K562 (cell line): ENCODE measurements around the gene EIF5. TPM values are rescaled to one million over a fixed set of nuclear protein-coding genes. Genes with fewer than 3 reads are reported as not detected.
A peak's percentile ranks its signal among the peaks of the same experiment; 100 is the strongest.

Experiments used
- BCOR ChIP-seq: fragments of 450-650 bp; IDR thresholded peaks from 2 replicates; pipeline ENCODE4 v1.6.1; 2016
- BMI1 ChIP-seq: fragments of 150-350 bp; IDR thresholded peaks from 2 replicates; pipeline ENCODE4 v1.6.1; 2014; ENCODE audit warnings: low read length
- CBX2 ChIP-seq: fragments of 200-600 bp; sonication (generic); IDR thresholded peaks from one replicate; pipeline ENCODE4 v1.6.1; 2012; ENCODE audit warnings: mild to moderate bottlenecking, low read length, inconsistent platforms; ENCODE audit not compliant: insufficient read depth, poor library complexity, severe bottlenecking
- ELK1 ChIP-seq: sonication (generic); formaldehyde crosslinking; IDR thresholded peaks from 2 replicates; pipeline ENCODE4 v1.8.1; 2022; ENCODE audit warnings: missing genetic modification reagents
- FOXA1 ChIP-seq: fragments of 450-650 bp; IDR thresholded peaks from 2 replicates; pipeline ENCODE4 v1.6.1; 2016; ENCODE audit warnings: mild to moderate bottlenecking, borderline replicate concordance
- FOXA3 ChIP-seq, 2 experiments: fragments of 450-650 bp in 1 of 2; sonication (generic) in 1 of 2; formaldehyde crosslinking; IDR thresholded peaks in 1 of 2; conservative IDR thresholded peaks in 1 of 2; 2 replicates each; pipeline versions ENCODE4 v1.4.0 to v1.8.0; 2020 to 2022; ENCODE audit warnings: mild to moderate bottlenecking in 2 of 2, missing genetic modification reagents in 1 of 2
- GATAD2A ChIP-seq: fragments of 450-650 bp; IDR thresholded peaks from 2 replicates; pipeline ENCODE4 v1.6.1; 2017
- L3MBTL2 ChIP-seq: fragments of 450-650 bp; IDR thresholded peaks from 2 replicates; pipeline ENCODE4 v1.6.1; 2016; ENCODE audit warnings: mild to moderate bottlenecking, moderate library complexity
- MED1 ChIP-seq: sonication (generic); formaldehyde crosslinking; IDR thresholded peaks from 2 replicates; pipeline ENCODE4 v1.8.1; 2023; ENCODE audit warnings: missing genetic modification reagents, borderline replicate concordance
- NFATC3 ChIP-seq: fragments of 450-650 bp; IDR thresholded peaks from 2 replicates; pipeline ENCODE4 v1.6.1; 2017; ENCODE audit warnings: mild to moderate bottlenecking
- OTX1 ChIP-seq: fragments of 450-650 bp; formaldehyde crosslinking; IDR thresholded peaks from 2 replicates; pipeline ENCODE4 v1.4.0; 2022; ENCODE audit warnings: mild to moderate bottlenecking
- PREB ChIP-seq: sonication (generic); formaldehyde crosslinking; IDR thresholded peaks from 2 replicates; pipeline ENCODE4 v1.8.1; 2023; ENCODE audit warnings: mild to moderate bottlenecking, missing genetic modification reagents
- TCF7L2 ChIP-seq: fragments of 150-350 bp; IDR thresholded peaks from 2 replicates; pipeline ENCODE4 v1.6.1; 2016; ENCODE audit warnings: low read depth, mild to moderate bottlenecking, low read length, moderate library complexity
- YY1 ChIP-seq, 3 experiments: IDR thresholded peaks; 2 replicates each; pipeline ENCODE4 v1.6.1; 2011; ENCODE audit warnings: low read length in 2 of 3, mild to moderate bottlenecking in 2 of 3, moderate library complexity in 2 of 3, borderline replicate concordance in 1 of 3, control low read depth in 1 of 3, low read depth in 1 of 3; ENCODE audit not compliant: insufficient read depth in 3 of 3, insufficient replicate concordance in 2 of 3, control insufficient read depth in 1 of 3, insufficient read length in 1 of 3; ENCODE audit errors: extremely low read depth in 1 of 3
- ZBTB49 ChIP-seq: sonication (generic); formaldehyde crosslinking; IDR thresholded peaks from 2 replicates; pipeline ENCODE4 v1.8.0; 2022; ENCODE audit warnings: missing genetic modification reagents, mild to moderate bottlenecking, borderline replicate concordance
- ZNF143 ChIP-seq: sonication (generic); formaldehyde crosslinking; IDR thresholded peaks from 2 replicates; pipeline ENCODE4 v1.9.0; 2022; ENCODE audit warnings: mild to moderate bottlenecking, missing genetic modification reagents
- ZNF184 ChIP-seq: sonication (generic); formaldehyde crosslinking; IDR thresholded peaks from 2 replicates; pipeline ENCODE4 v1.5.0; 2020; ENCODE audit warnings: missing genetic modification reagents
- ZNF780A ChIP-seq: fragments of 250-450 bp; sonication (Bioruptor Pico); IDR thresholded peaks from 2 replicates; pipeline ENCODE4 v1.5.0; 2021; ENCODE audit warnings: mild to moderate bottlenecking
- polyA plus RNA-seq, 8 experiments: library from polyadenylated mRNA; depleted of rRNA in 4 of 8; stranded (reverse) in 5 of 8; unstranded in 3 of 8; fragments of >200 nt; fragmentation: Nextera tagmentation in 2 of 8; fragmentation: Illumina TruSeq in 1 of 8; extraction: Ambion mirVana in 2 of 8; extraction: Trizol in 1 of 8; gene quantifications; 2 replicates each; pipeline versions ENCODE4 v1.2.1 to v1.2.3, GENCODE V29; 2011 to 2014; ENCODE audit warnings: inconsistent platforms in 1 of 8, missing spikeins in 1 of 8
- total RNA-seq, 7 experiments: library from RNA; depleted of rRNA in 6 of 7; stranded (reverse); fragments of >200 nt in 6 of 7; fragmentation: Illumina TruSeq in 2 of 7; extraction: Trizol in 2 of 7; gene quantifications; 2 replicates each; pipeline versions ENCODE4 v1.2.1 to v1.2.3, GENCODE V29; 2011 to 2021; ENCODE audit warnings: low replicate concordance in 1 of 7
- TF ChIP-seq, protein P1 (sequence below), 2 experiments: fragments of 450-650 bp; IDR thresholded peaks; 2 replicates each; pipeline ENCODE4 v1.6.1; 2018; ENCODE audit warnings: mild to moderate bottlenecking in 2 of 2, low read depth in 1 of 2; ENCODE audit not compliant: partially characterized antibody in 2 of 2

EIF5 gene
- total and polyA plus RNA-seq, 9 of the 15 experiments (the other 6 are each of a cell fraction or from before 2014, with no cell fraction given), result 92.7 to 442 (median 190) TPM

- TF ChIP-seq FOXA1, result no peak
- TF ChIP-seq CBX2, result no peak
- no peak for TF ChIP-seq FOXA3 (CRISPR knock-in tag; conservative IDR thresholded peaks at IDR 0.05 in 1 of 2, IDR thresholded peaks at IDR 0.05 in 1 of 2)
- TF ChIP-seq GATAD2A, result no peak
- no peak for TF ChIP-seq BCOR
- TF ChIP-seq ZBTB49 (CRISPR knock-in tag), result no peak
- TF ChIP-seq, protein P1, sequence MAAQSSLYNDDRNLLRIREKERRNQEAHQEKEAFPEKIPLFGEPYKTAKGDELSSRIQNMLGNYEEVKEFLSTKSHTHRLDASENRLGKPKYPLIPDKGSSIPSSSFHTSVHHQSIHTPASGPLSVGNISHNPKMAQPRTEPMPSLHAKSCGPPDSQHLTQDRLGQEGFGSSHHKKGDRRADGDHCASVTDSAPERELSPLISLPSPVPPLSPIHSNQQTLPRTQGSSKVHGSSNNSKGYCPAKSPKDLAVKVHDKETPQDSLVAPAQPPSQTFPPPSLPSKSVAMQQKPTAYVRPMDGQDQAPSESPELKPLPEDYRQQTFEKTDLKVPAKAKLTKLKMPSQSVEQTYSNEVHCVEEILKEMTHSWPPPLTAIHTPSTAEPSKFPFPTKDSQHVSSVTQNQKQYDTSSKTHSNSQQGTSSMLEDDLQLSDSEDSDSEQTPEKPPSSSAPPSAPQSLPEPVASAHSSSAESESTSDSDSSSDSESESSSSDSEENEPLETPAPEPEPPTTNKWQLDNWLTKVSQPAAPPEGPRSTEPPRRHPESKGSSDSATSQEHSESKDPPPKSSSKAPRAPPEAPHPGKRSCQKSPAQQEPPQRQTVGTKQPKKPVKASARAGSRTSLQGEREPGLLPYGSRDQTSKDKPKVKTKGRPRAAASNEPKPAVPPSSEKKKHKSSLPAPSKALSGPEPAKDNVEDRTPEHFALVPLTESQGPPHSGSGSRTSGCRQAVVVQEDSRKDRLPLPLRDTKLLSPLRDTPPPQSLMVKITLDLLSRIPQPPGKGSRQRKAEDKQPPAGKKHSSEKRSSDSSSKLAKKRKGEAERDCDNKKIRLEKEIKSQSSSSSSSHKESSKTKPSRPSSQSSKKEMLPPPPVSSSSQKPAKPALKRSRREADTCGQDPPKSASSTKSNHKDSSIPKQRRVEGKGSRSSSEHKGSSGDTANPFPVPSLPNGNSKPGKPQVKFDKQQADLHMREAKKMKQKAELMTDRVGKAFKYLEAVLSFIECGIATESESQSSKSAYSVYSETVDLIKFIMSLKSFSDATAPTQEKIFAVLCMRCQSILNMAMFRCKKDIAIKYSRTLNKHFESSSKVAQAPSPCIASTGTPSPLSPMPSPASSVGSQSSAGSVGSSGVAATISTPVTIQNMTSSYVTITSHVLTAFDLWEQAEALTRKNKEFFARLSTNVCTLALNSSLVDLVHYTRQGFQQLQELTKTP (IDR thresholded peaks at IDR 0.05; ENCODE audit: low read depth in 1 of 2, partially characterized antibody in 2 of 2), result no peak
- TF ChIP-seq ELK1 (CRISPR knock-in tag), result no peak; the same call in 1 of the 2 replicates
- TF ChIP-seq L3MBTL2, result 0 out of 2 replicates have a peak, but pooled peaks have one; percentile 41
- no peak for TF ChIP-seq ZNF143
- no peak for TF ChIP-seq TCF7L2
- no peak for TF ChIP-seq MED1 (CRISPR knock-in tag)
- TF ChIP-seq NFATC3, result no peak
- no peak for TF ChIP-seq ZNF780A
- no peak for TF ChIP-seq ZNF184 (CRISPR knock-in tag)
- peak; percentile 87 to 98 (median 97) for TF ChIP-seq YY1 (IDR thresholded peaks at IDR 0.05; ENCODE audit: borderline replicate concordance in 1 of 3, control insufficient read depth in 1 of 3, extremely low read depth in 1 of 3, insufficient read depth in 3 of 3, insufficient read length in 1 of 3, insufficient replicate concordance in 2 of 3, low read depth in 1 of 3, low read length in 2 of 3)
- peak; percentile 83 for TF ChIP-seq BMI1
- TF ChIP-seq PREB (CRISPR knock-in tag), result no peak
- no peak for TF ChIP-seq OTX1 (CRISPR knock-in tag)
These were observed 51.3 kb downstream of the EIF5 start, which contains the start of gene MARK3 (continued) for GRCh38 chr14:103385152-103385928.
